Right forelimb (tissue), 1 donor: ENCODE results near the gene IRX4.

ENCODE experiments used
- DNase-seq: peaks from one replicate; pipeline ENCODE4 v3.0.0-alpha.2; 2018

IRX4 gene

GRCh38 chr5:1890296-1890695, 7.6 kb upstream of the IRX4 start:
- DNase-seq, result no peak

GRCh38 chr5:1889321-1890065, 6.8 kb upstream of the IRX4 start:
- no peak for DNase-seq

GRCh38 chr5:1888541-1889251, 6.0 kb upstream of the IRX4 start:
- DNase-seq, result no peak

- no peak for DNase-seq
These were observed 5.0 kb upstream of the IRX4 start for GRCh38 chr5:1887588-1888360.

GRCh38 chr5:1886846-1887587, 4.3 kb upstream of the IRX4 start:
- DNase-seq, result no peak

- DNase-seq, result no peak
These were observed 3.4 kb upstream of the IRX4 start for GRCh38 chr5:1885868-1886845.

- DNase-seq, result no peak
These were observed 2.7 kb upstream of the IRX4 start for GRCh38 chr5:1885404-1885755.

GRCh38 chr5:1884678-1885403, 2.1 kb upstream of the IRX4 start:
- no peak for DNase-seq

GRCh38 chr5:1883925-1884677, 1.4 kb upstream of the IRX4 start:
- DNase-seq, result no peak

GRCh38 chr5:1883120-1883924, 597 bp upstream of the IRX4 start:
- no peak for DNase-seq

- DNase-seq, result no peak
These were observed 891 bp downstream of the IRX4 start for GRCh38 chr5:1881731-1882336.

GRCh38 chr5:1881098-1881572, 1.6 kb downstream of the IRX4 start:
- no peak for DNase-seq

- no peak for DNase-seq
These were observed 2.2 kb downstream of the IRX4 start for GRCh38 chr5:1880377-1881025.

GRCh38 chr5:1879292-1880263, 3.1 kb downstream of the IRX4 start:
- DNase-seq, result no peak

GRCh38 chr5:1878050-1878849, 4.5 kb downstream of the IRX4 start:
- no peak for DNase-seq
